ENCODE data around the gene USP5.
A peak's percentile ranks its signal among the peaks of the same experiment; 100 is the strongest.
"Not testable (repeated sequence)": the region's sequence is repeated elsewhere in the genome, so short reads cannot be mapped to it uniquely, and the experiment has no call there.

The USP5 gene

DNA sequence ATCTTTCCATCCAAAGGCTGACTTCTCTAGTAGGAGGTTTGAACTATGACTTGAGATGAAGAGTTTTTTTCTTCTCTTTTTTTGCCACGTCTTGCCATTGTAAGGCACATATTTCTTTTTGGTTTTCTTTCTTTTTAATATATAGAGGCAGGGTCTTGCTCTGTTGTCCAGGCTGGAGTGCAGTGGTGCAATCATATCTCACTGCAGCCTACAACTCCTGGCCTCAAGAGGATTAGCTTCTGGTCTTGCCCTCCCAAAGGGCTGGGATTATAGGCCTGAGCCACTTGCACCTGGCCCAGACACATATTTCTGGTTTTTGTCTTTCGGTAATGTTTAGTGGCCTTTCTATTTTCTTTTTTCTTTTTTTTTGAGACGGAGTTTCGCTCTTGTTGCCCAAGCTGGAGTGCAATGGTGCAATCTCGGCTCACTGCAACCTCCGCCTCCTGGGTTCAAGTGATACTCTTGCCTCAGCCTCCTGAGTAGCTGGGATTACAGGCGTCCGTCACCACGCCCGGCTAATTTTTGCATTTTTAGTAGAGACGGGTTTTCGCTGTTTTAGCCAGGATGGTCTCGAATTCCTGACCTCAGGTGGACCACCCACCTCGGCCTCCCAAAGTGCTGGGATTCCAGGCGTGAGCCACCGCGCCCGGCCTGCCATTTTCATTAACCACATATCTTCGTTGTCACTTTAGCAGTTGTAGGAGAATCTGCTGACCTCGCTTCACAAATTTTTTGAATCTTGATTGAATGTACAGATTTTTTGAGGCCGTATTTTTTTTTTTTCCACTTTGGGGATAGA lies 38.0 kb downstream of the USP5 start:
- not testable (repeated sequence) for H3K4me1 ChIP-seq (ENCODE audit: control insufficient read depth, insufficient read depth, low read length); H3K9ac ChIP-seq (ENCODE audit: low read length); H3K36me3 ChIP-seq (ENCODE audit: control insufficient read depth, insufficient read depth, low read length); H3K4me3 ChIP-seq (ENCODE audit: low read length); H3K27me3 ChIP-seq (ENCODE audit: control insufficient read depth, insufficient read depth, low read length)
- H3K27ac ChIP-seq (ENCODE audit: low read depth, low read length), result peak overlapping the region; percentile 84

DNA sequence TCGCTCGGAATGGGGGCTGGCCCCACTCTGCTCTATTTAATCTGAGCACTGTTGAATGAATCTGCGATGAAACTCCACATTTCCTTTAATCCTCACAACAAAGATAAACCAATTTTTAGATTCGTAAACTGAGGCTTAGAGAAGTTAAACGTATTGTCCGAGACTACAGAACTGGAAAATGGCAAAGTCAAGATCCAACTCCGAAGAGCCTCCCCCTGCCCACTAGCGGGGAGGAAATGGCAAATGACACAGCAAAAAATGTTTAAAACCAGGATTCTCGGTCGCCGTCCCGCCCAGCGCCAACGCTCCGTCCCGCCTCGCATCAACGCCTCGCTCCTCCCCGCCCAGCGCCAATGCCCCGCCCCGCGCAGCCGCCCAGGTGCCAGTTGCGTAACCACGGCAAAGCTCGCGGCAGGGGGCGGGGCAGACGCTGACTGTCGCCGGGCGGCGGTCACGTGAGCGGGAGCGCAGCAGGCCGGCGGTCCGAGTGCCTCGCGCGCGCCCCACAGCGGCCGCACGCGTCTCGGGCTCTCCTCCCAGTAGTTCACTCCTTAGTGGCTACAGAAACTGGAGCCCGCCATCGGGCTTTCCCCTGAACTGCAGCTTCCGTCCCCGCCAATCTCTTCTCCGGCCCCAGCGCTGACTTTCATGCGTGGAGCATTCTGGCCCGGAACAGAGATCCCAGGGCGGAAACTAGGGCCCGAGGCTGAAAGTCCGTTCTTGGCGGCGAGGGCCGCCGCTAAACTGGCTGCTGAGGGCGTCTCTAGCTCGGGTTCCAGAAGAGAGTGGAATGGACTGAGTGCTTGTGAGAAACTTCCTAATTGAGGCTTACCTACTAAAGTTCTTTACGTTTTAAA lies 39.1 kb downstream of the USP5 start:
- peak overlapping the region; percentile 78 for H3K9ac ChIP-seq (ENCODE audit: low read length)
- H3K36me3 ChIP-seq (ENCODE audit: control insufficient read depth, insufficient read depth, low read length), result no peaks in the 10 kb centered on the region
- peak overlapping the region; percentile 84 for H3K27ac ChIP-seq (ENCODE audit: low read depth, low read length)
- no peaks in the 10 kb centered on the region for H3K27me3 ChIP-seq (ENCODE audit: control insufficient read depth, insufficient read depth, low read length)
- H3K4me1 ChIP-seq (ENCODE audit: control insufficient read depth, insufficient read depth, low read length), result no peaks in the 10 kb centered on the region
- H3K4me3 ChIP-seq (ENCODE audit: low read length), result peak overlapping the region; percentile 72

DNA sequence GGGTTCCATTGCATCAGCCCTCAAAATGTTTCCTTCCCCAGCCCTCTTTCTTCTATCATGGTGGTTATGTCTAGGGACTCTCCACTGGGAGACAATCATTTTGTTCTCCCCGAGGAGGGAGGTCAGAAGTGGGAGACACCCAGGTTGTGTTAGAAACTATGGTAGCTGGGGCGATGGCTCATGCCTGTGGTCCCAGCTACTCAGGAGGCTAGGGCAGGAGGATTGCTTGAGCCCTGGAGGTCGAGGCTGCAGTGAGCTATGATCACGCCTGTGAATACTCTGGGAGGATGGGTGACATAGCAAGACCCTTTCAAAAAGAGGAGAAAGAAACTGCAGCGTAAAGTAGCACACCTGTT lies 39.7 kb downstream of the USP5 start:
- H3K4me1 ChIP-seq (ENCODE audit: control insufficient read depth, insufficient read depth, low read length), result no peaks in the 10 kb centered on the region
- peak overlapping the region; percentile 56 for H3K4me3 ChIP-seq (ENCODE audit: low read length)
- no peaks in the 10 kb centered on the region for H3K27me3 ChIP-seq (ENCODE audit: control insufficient read depth, insufficient read depth, low read length)
- peak overlapping the region; percentile 69 for H3K27ac ChIP-seq (ENCODE audit: low read depth, low read length)
- H3K9ac ChIP-seq (ENCODE audit: low read length), result peak overlapping the region; percentile 10
- H3K36me3 ChIP-seq (ENCODE audit: control insufficient read depth, insufficient read depth, low read length), result no peaks in the 10 kb centered on the region

DNA sequence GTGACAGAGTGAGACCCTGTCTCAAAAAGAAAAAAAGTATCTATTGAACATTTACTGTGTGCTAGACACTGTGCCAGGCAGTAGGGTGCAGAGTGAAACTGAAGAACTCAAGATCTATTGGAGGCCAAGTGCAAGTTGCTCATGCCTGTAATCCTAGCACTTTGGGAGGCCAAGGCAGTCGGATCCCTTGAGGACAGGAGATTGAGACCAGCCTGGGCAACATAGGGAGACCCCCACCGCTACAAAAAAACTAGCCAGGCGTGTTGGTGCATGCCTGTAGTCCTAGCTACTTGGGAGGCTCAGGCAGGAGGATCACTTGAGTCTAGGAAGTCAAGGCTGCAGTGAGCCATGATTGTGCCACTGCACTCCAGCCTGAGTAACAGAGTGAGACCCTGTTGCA lies 40.7 kb downstream of the USP5 start:
- not testable (repeated sequence) for H3K36me3 ChIP-seq (ENCODE audit: control insufficient read depth, insufficient read depth, low read length); H3K27ac ChIP-seq (ENCODE audit: low read depth, low read length); H3K27me3 ChIP-seq (ENCODE audit: control insufficient read depth, insufficient read depth, low read length); H3K4me3 ChIP-seq (ENCODE audit: low read length); H3K4me1 ChIP-seq (ENCODE audit: control insufficient read depth, insufficient read depth, low read length); H3K9ac ChIP-seq (ENCODE audit: low read length)

DNA sequence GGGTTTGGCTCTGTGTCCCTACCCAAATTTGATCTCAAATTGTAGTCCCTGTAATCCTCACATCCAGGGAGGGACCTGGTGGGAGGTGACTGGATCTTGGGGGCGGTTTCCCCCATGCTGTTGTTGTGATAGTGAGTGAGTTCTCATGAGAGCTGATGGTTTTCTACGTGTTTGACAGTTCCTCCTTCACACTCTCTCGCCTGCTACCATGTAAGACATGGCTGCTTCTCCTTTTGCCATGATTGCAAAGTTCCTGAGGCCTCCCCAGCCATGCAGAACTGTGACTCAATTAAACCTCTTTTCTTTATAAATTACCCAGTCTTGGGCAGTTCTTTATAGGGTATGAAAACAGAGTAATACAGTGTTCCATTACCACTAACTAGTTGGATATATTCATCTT lies 42.4 kb downstream of the USP5 start:
- Histone ChIP-seq H3K4me3 (ENCODE audit: low read length) (no peak overlapping the region), H3K4me1 (ENCODE audit: control insufficient read depth, insufficient read depth, low read length) (no peaks in the 10 kb centered on the region), H3K27ac (ENCODE audit: low read depth, low read length) (no peak overlapping the region), H3K27me3 (ENCODE audit: control insufficient read depth, insufficient read depth, low read length) (no peaks in the 10 kb centered on the region), H3K36me3 (ENCODE audit: control insufficient read depth, insufficient read depth, low read length) (no peaks in the 10 kb centered on the region), H3K9ac (ENCODE audit: low read length) (no peak overlapping the region)

DNA sequence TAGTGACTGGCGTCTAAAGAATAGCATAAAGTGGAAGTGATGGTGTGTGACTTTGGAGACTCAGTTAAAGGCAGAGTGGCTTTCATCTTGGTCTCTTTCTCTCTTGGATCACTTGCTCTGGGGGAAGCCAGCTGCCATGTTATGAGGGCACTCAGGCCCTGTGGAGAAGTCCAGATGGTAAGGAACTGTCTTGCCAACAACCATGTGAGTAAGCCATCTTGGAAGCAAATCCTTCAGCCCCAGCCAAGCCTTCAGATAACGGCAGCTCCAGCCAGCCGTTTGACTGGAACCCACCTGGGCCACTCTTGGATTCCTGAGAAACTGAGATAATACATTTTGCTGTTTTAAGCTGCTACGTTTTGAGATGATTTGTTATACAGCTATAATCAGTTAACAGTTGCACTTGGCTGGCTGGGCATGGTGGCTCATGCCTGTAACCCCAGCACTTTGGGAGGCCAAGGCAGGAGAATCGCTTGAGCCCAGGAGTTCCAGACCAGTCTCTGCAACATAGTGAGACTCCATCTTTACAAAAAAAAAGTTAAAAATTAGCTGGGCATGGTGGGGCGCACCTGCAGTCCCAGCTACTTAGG lies 45.0 kb downstream of the USP5 start:
- H3K27me3 ChIP-seq (ENCODE audit: control insufficient read depth, insufficient read depth, low read length), result no peaks in the 10 kb centered on the region
- H3K4me1 ChIP-seq (ENCODE audit: control insufficient read depth, insufficient read depth, low read length), result no peaks in the 10 kb centered on the region
- no peak overlapping the region for H3K27ac ChIP-seq (ENCODE audit: low read depth, low read length)
- H3K4me3 ChIP-seq (ENCODE audit: low read length), result no peak overlapping the region
- no peak overlapping the region for H3K9ac ChIP-seq (ENCODE audit: low read length)
- no peaks in the 10 kb centered on the region for H3K36me3 ChIP-seq (ENCODE audit: control insufficient read depth, insufficient read depth, low read length)

DNA sequence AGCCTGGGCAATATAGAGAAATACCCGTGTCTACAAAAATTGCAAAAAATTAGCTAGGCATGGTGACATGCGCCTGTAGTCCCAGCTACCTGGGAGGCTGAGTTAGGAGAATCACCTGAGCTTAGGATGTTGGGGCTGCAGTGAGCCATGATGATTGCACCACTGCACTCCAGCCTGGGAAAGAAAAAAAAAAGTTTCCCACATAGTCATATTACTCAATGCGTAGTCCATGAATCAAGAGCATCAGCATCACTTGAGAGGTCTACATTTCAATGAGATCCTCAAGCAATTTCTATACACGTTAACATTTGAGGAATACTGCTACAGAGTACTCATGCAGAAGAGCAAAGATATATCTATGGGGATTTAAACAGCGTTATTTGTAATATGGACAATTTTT lies 47.5 kb downstream of the USP5 start:
- H3K9ac ChIP-seq (ENCODE audit: low read length), result no peak overlapping the region
- H3K27me3 ChIP-seq (ENCODE audit: control insufficient read depth, insufficient read depth, low read length), result no peaks in the 10 kb centered on the region
- no peak overlapping the region for H3K27ac ChIP-seq (ENCODE audit: low read depth, low read length)
- peaks cover 2% of the 10 kb centered on the region for H3K4me1 ChIP-seq (ENCODE audit: control insufficient read depth, insufficient read depth, low read length)
- H3K4me3 ChIP-seq (ENCODE audit: low read length), result no peak overlapping the region
- H3K36me3 ChIP-seq (ENCODE audit: control insufficient read depth, insufficient read depth, low read length), result no peaks in the 10 kb centered on the region

DNA sequence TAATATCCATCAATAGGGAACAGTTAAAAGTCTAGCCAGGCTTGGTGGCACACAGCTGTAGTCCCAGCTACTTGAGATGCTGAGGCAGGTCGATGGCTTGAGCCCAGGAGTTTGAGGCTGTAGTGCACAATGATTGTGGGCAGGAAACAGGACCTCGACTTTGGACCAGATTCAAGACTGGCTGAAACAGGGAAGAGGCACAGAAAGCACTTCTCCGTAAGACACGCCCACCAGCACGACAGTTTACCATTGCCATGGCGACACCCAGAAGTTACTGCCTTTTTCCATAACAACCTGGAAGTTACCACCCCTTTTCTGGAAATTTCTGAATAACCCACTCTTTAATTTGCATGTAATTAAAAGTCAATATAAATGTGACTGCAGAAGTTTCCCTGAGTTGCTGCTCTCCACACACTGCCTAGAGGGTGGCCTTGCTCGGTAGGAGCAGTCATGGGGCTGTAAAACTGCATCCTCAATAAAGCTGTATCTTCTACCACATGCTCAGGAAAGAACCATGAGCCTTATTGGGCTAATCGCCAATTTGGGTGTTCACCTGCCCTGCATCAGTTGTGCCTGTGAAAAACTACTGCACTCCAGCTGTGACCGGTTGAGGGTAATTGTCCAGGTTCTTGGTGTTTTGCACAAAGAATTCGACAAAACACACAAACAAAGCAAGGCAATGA lies 48.0 kb downstream of the USP5 start:
- Histone ChIP-seq H3K27ac (ENCODE audit: low read depth, low read length) (no peak overlapping the region), H3K36me3 (ENCODE audit: control insufficient read depth, insufficient read depth, low read length) (no peaks in the 10 kb centered on the region), H3K4me1 (ENCODE audit: control insufficient read depth, insufficient read depth, low read length) (peaks cover 4% of the 10 kb centered on the region), H3K9ac (ENCODE audit: low read length) (no peak overlapping the region), H3K4me3 (ENCODE audit: low read length) (no peak overlapping the region), H3K27me3 (ENCODE audit: control insufficient read depth, insufficient read depth, low read length) (no peaks in the 10 kb centered on the region)

DNA sequence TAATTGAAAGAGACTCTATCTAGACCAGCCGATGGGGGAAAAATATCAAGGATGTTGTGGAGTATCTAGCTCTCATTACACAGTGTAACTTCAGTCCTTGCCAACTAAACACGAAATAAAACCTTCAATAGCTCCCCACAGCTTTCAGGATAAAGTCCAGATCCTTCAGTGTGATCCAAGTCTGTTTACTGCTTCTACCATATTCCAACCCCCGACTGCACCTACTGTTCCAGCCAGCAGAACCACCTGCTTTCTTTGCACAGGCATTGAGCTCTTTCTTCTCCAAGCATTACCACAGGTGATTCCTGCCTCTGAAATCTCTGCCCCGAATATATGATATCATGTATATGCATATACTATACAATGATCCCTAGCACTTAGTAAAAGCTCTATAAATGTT lies 50.5 kb downstream of the USP5 start:
- Histone ChIP-seq H3K4me3 (ENCODE audit: low read length) (no peak overlapping the region), H3K27me3 (ENCODE audit: control insufficient read depth, insufficient read depth, low read length) (no peaks in the 10 kb centered on the region), H3K27ac (ENCODE audit: low read depth, low read length) (no peak overlapping the region), H3K4me1 (ENCODE audit: control insufficient read depth, insufficient read depth, low read length) (peaks cover 8% of the 10 kb centered on the region), H3K9ac (ENCODE audit: low read length) (no peak overlapping the region), H3K36me3 (ENCODE audit: control insufficient read depth, insufficient read depth, low read length) (no peaks in the 10 kb centered on the region)

DNA sequence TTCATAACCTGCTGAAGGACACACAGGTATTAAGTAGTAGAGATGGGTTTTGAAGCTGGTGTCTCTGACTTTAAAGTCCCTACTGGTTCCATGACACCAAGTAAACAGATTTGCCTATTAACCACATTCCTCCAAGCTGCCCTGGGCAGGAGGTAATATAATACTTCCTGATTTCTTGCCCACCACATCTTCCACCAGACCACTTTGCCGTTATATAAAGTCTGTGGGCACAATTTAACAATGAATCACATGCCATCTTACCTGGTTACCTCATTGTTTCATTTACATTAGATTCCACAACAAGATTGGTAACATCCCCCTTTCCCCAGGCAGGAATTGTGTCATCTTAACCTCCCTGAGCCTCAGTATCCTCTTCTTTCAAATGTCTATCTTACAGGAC lies 51.8 kb downstream of the USP5 start:
- Histone ChIP-seq H3K9ac (ENCODE audit: low read length) (no peak overlapping the region), H3K27ac (ENCODE audit: low read depth, low read length) (no peak overlapping the region)

DNA sequence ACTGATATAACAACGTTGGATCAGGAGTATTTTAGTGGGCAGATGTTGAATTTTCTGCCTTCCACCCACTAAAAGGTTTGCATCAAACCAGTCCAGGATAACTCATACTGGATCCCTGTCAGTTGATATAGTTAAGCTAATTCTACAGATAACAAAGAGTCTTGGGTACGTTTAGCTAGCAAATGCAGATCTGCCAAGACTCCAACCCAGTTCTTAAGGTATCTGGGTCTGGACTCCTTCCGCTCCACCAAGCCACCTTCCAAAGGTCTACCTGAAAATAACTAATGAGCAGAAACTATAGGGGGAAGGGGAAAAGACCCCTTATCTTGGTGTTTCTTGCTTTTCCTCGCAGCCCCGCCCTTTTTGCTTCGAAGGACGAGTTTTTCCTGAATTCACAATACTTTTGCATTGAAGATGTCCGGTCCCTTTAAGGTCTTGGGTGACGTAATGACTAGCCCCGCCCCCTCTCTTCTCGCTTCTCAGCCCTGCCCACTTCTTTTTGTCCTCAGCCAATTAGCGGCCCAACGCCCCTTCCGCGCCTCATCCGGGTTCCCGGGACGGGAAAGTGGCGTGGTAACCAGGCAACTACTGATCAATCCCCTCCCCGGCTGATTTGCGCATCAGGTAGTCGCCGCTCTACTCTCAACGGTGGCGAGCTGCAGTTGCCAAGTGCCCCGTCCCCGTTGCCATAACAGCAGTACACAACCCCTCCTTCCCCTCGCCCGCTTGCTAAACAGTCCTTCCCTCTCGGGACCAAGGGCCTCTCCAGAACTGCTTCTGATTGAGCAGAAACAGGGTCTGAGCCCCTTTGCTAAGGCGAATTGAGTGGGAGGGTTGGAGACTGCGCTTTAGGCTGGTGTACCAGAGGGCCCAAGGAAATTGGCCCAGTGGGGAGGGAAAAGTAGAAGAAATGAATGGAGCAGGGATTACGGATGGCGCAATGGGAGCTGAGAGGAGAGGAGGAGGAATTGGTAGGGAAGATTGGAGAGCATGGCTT lies 52.6 kb downstream of the USP5 start, which contains the start of gene LRRC23:
Gene LRRC23 (plus strand): TSS at position 543 of the 997 bp plus-strand sequence. CDS start 812 bp downstream, outside the sequence.
- Histone ChIP-seq H3K27me3 (ENCODE audit: control insufficient read depth, insufficient read depth, low read length) (no peaks in the 10 kb centered on the region), H3K9ac (ENCODE audit: low read length) (peak within 1 kb of the TSS; percentile 78), H3K27ac (ENCODE audit: low read depth, low read length) (peak within 1 kb of the TSS; percentile 75), H3K36me3 (ENCODE audit: control insufficient read depth, insufficient read depth, low read length) (no peaks in the 10 kb centered on the region), H3K4me1 (ENCODE audit: control insufficient read depth, insufficient read depth, low read length) (peaks cover 8% of the 10 kb centered on the region), H3K4me3 (ENCODE audit: low read length) (peak within 1 kb of the TSS; percentile 99)

More for the DNA sequence above, 51.8 kb downstream of the USP5 start:
- Histone ChIP-seq H3K27me3 (ENCODE audit: control insufficient read depth, insufficient read depth, low read length) (no peaks in the 10 kb centered on the region), H3K4me3 (ENCODE audit: low read length) (no peak overlapping the region), H3K4me1 (ENCODE audit: control insufficient read depth, insufficient read depth, low read length) (peaks cover 8% of the 10 kb centered on the region), H3K36me3 (ENCODE audit: control insufficient read depth, insufficient read depth, low read length) (no peaks in the 10 kb centered on the region)

All from rectal smooth muscle tissue (tissue), 1 donor.